Measurements from ENCODE around the gene CHRNB2. TPM values are rescaled to one million over a fixed set of nuclear protein-coding genes. Genes with fewer than 3 reads are reported as not detected.

CHRNB2 gene
- total and polyA plus RNA-seq, 9 of the 15 experiments (the other 6 are each of a cell fraction or from before 2014, with no cell fraction given) = 0.01 TPM; not detected in 8

GRCh38 chr1:154627257-154628120 is 59.9 kb downstream of the CHRNB2 start (continued):
- TF ChIP-seq MBD2 (IDR thresholded peaks at IDR 0.05; ENCODE audit: borderline replicate concordance, low read depth) = peak; percentile 51
- no peak for TF ChIP-seq TRIM25 (IDR thresholded peaks at IDR 0.05; ENCODE audit: borderline replicate concordance)
- TF ChIP-seq IRF1 (CRISPR knock-in tag; IDR thresholded peaks at IDR 0.05; ENCODE audit: borderline replicate concordance) = no peak
- TF ChIP-seq ESRRB (CRISPR knock-in tag; IDR thresholded peaks at IDR 0.05; ENCODE audit: borderline replicate concordance) = no peak
- peak; percentile 84 for TF ChIP-seq NBN (IDR thresholded peaks at IDR 0.05; ENCODE audit: low read depth)
- TF ChIP-seq ID3 (CRISPR knock-in tag; IDR thresholded peaks at IDR 0.05) = no peak
- TF ChIP-seq ID3 (tag; IDR thresholded peaks at IDR 0.05) = peak; percentile 70
- no peak for TF ChIP-seq SFPQ (IDR thresholded peaks at IDR 0.05; ENCODE audit: low read depth, low read length)
- no peak for TF ChIP-seq FUS (optimal IDR thresholded peaks at IDR 0.05; ENCODE audit: low read depth, low read length)
- TF ChIP-seq MECOM (CRISPR knock-in tag; IDR thresholded peaks at IDR 0.05) = no peak
- TF ChIP-seq BHLHE40 (IDR thresholded peaks at IDR 0.05; ENCODE audit: low read length) = peak; percentile 71
- no peak for TF ChIP-seq ZC3H11A (IDR thresholded peaks at IDR 0.05; ENCODE audit: low read depth, low read length)
- TF ChIP-seq DIDO1 (tag; IDR thresholded peaks at IDR 0.05; ENCODE audit: low read depth) = peak; percentile 97
- TF ChIP-seq THRB (CRISPR knock-in tag; conservative IDR thresholded peaks at IDR 0.05) = no peak
- peak in 1 of 2 experiments; percentile 90; a peak in 3 of 4 replicates for TF ChIP-seq MLLT1 (IDR thresholded peaks at IDR 0.05)
- peak; percentile 91 for TF ChIP-seq CC2D1A (IDR thresholded peaks at IDR 0.05)
- no peak for TF ChIP-seq RFX5 (IDR thresholded peaks at IDR 0.05; ENCODE audit: low read depth, low read length)
- TF ChIP-seq HNRNPL (IDR thresholded peaks at IDR 0.05; ENCODE audit: low read depth, low read length) = peak; percentile 83
- no peak for TF ChIP-seq HMG20A (CRISPR knock-in tag; conservative IDR thresholded peaks at IDR 0.05)
- no peak for TF ChIP-seq PRPF4 (IDR thresholded peaks at IDR 0.05; ENCODE audit: insufficient read depth, low read depth, low read length, poor library complexity, severe bottlenecking)
